Endometrial microvascular endothelial cells (primary cell): Measurements from ENCODE around the gene TWNK. TPM values are rescaled to one million over a fixed set of nuclear protein-coding genes. Genes with fewer than 3 reads are reported as not detected.
"Not testable (repeated sequence)": the region's sequence is repeated elsewhere in the genome, so short reads cannot be mapped to it uniquely, and the experiment has no call there.

Source experiments
- in situ Hi-C: cut with HindIII; loops from 2 replicates; pipeline ENCODE4 v1.10.0; 2017; ENCODE audit warnings: low sequenced_read_pairs, low pct_unique_long_range_greater_than_20kb; ENCODE audit errors: inconsistent ontology term
- total RNA-seq: library from RNA; depleted of rRNA; stranded (reverse); fragments of >200 nt; gene quantifications from one replicate; pipeline ENCODE4 v1.2.3, GENCODE V29; 2015; ENCODE audit errors: inconsistent ontology term

The TWNK gene
- total RNA-seq, 1 donor from 2014 or later = 6.4 TPM

DNA sequence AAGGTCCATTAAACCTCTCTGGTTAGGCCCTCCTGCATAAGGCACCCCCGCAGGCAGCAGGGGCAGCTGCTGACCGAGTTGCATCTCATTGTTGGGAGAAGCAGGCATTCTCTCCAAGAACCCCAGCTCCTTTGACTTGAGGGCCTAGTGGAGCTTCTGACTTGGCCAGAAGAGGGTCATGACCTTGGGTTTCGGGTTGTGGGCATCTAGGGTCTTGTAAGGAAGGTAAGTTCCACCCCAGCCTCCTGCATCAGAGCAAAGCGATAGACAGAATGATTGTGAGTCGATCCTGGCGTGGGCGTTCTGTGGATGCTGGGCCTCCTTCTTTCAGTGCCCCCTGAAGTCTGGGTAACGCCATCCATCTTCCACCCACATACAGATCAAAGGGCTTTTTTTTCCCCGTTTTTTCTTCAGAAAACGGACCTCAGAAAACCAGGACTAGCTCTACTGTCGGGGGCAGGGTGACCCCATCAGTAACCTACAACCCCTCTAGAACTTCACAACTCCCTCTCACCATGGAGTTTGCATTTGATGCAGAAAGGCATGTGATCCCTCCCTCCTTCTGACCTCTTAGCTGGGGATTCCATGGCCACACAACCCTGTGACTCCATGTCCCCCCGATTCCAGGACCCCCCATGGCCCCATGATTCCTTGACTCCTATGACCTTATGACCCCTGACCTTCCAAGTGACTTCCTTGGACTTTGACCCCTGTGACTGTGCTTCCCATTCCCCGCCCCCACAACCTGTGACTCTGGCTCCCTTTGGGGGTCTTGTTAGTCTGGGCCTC, 15.0 kb upstream of the TWNK start:
- in situ Hi-C loops = no loop called here

- in situ Hi-C loops = no loop called here
These were observed 14.3 kb upstream of the TWNK start for GRCh38 chr10:100972904-100973535.

DNA sequence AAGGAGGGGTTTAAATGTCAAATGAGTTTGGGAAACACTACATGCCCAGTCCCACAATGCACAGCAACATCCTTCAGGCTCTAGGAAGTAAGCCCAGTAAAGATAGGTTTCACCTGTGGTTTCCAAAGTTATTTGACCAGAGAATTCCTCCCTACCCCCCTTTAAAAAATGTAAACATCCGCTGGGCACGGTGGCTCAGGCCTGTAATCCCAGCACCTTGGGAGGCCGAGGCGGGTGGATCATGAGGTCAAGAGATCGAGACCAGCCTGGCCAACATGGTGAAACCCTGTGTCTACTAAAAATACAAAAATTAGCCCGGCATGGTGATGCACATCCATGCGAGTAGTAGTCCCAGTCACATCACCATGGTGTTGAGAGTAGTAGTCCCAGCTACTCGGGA, 11.9 kb upstream of the TWNK start:
- in situ Hi-C loops = not testable (repeated sequence)

GRCh38 chr10:100976906-100977305, 10.4 kb upstream of the TWNK start:
- in situ Hi-C loops = no loop called here

GRCh38 chr10:100977436-100977835, 9.9 kb upstream of the TWNK start:
- in situ Hi-C loops = no loop called here

GRCh38 chr10:100978121-100978900, 9.0 kb upstream of the TWNK start:
- in situ Hi-C loops = no loop called here

DNA sequence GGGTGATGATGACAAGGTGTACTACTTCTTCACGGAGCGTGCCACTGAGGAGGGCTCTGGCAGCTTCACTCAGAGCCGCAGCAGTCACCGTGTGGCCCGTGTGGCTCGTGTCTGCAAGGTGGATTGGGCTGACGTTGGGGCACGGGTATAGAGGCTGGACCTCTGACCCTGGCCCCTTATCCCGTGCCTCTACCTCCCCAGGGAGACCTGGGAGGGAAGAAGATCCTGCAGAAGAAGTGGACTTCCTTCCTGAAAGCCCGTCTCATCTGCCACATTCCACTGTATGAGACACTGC, 8.5 kb upstream of the TWNK start:
- in situ Hi-C loops = no loop called here

DNA sequence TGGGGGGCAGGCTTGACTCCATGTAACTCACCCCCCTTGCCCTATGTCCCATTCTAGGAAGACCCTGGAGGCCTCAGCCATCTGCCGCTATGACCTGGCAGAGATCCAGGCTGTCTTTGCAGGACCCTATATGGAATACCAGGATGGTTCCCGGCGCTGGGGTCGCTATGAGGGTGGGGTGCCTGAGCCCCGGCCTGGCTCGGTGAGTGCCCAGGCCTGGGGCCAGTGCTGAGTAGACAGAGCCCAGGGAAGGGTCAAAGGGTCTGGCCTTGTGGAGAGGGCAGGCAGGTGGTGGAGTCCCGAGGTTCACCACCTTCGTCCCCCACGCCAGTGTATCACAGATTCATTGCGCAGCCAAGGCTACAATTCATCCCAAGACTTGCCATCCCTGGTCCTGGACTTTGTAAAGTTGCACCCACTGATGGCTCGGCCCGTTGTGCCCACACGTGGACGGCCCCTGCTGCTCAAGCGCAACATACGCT, 7.5 kb upstream of the TWNK start:
- in situ Hi-C loops = no loop called here

DNA sequence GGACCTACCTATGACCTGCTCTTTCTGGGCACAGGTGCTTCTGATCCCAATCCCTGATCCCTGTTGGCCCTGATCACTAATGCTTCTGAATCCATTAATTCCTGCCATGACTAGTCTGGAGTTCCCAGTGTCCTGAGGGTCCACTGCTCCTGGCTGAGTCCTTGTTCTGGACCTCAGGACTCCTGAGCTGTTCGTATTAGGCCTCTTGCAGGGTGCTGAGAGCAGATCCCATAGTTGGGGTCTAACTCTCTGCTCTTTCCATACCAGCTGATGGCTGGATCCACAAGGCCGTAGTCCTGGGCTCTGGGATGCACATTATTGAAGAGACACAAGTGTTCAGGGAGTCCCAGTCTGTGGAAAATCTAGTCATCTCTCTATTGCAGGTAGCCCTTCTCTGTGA, 7.0 kb upstream of the TWNK start:
- in situ Hi-C loops = no loop called here

- in situ Hi-C loops = no loop called here
These were observed 6.6 kb upstream of the TWNK start for GRCh38 chr10:100980711-100981110.

DNA sequence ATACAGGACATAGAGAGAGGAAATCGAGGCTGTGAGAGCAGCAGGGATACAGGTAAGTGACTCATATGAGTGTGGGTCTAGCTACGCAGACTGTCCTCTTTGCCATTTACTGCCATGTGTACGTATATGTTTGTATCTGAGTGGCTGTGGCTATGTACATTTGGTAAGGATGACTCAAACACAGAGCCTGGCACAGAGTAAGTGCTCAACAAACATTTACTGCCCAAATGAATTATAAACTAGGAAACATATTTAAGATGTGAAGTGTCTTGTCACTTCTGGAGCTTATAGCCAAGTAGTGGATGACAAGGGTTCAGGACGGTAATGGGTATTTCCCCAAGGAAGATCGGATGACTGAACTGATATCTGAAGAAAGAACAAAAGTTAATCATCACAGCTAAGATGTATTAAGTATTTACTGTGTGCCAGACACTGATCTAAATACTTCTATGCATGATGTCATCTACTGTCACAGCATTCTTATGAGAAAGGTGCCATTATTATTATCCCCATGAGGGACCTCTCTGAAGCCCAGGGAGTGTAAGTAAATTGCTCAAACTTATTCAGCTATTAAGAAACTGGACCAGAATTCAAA, 6.1 kb upstream of the TWNK start:
- in situ Hi-C loops = no loop called here

- in situ Hi-C loops = no loop called here
These were observed 4.2 kb upstream of the TWNK start for GRCh38 chr10:100982916-100983830.

- in situ Hi-C loops = no loop called here
These were observed 3.3 kb upstream of the TWNK start for GRCh38 chr10:100983868-100984671.

DNA sequence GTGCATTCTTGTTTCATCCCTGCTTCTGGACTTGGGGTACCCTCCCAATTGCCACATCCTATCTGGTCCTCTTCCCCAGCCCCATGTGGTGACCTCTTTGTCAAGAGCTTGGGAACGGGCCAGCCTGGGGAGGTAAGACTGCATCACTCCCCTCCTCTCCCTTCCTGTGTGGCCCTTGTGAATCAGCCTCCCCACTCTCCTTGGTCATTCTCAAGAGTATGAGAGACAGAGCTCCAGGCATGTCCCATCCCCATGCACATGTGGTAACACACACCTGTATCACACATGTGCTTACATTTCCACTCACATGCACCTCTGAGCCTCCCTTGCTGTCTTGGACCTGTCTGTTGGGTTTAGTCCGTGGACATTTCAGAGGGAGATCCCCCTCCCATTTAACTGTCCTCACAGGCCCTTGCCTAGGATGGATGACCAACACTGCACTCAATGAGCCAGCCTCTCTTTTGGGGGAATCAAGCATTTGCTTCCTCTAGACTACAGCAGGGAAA, 2.6 kb upstream of the TWNK start:
- in situ Hi-C loops = no loop called here

GRCh38 chr10:100985336-100985735, 2.0 kb upstream of the TWNK start:
- in situ Hi-C loops = no loop called here

- in situ Hi-C loops = no loop called here
These were observed 756 bp upstream of the TWNK start for GRCh38 chr10:100986623-100986951.

DNA sequence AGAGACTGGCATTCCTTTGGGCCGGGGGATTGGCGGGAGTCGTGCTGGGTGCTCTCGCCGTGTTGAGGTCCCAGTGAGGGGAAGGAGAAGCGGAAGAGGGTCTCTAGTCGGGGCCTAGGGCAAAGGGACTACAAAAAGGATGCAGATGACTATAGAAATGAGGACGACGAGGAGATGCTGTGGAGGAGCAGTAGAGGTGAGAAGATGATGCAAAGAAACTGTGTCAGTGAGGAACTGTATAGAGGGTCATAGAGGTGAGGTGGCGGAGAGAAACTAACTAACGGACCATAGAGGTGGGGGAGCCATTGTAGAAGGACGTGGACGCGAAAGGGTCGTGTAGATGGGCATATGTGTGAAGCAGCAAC, 324 bp downstream of the TWNK start:
- in situ Hi-C loops = no loop called here

GRCh38 chr10:100988166-100988565, 823 bp downstream of the TWNK start:
- in situ Hi-C loops = no loop called here
